ENCODE measurements around the gene TRPV4. TPM values are rescaled to one million over a fixed set of nuclear protein-coding genes. Genes with fewer than 3 reads are reported as not detected.

Gene TRPV4
- total and polyA plus RNA-seq, 2 donors from 2014 or later: 6.0 to 24.5 TPM

DNA sequence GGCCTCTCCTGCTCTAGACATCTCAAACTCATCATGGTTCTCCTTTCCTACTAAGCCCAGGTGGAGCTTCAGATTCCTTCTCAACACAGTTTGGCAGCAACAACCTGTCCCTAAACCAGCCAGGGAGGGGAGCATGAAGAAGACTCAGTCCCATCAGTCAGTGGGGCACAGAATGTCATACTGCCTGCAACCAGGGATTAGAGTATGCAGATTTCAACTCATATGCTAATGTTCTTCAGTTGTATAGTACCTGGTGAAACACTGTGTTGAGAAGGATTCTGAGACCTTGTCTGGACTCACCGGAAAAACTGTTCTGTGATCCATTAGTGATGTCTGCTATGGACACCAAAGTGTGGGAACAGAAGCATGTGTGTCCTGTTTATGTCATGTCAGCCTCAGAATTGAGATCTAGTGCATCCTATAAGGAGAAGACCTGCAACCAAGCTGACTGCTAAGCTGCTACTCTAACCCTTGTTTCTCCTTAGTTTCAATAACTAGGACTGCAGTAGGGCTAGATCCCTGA, 43.6 kb downstream of the TRPV4 start:
- no peak overlapping the region for H3K9ac ChIP-seq (ENCODE audit: low read length in 3 of 3)
- no peak overlapping the region for H3K4me3 ChIP-seq (ENCODE audit: low read length in 3 of 3)
- no peak for DNase-seq
- no peaks in the 10 kb centered on the region for H3K9me3 ChIP-seq (ENCODE audit: control insufficient read depth in 2 of 3, insufficient read depth in 1 of 3, low read length in 3 of 3)
- H3K36me3 ChIP-seq (ENCODE audit: control insufficient read depth in 2 of 3, insufficient read depth in 3 of 3, low read length in 3 of 3): peaks cover 0 to 32% (median 20%) of the 10 kb centered on the region in 3 donors
- no peak for FAIRE-seq
- no peaks in the 10 kb centered on the region for H3K27me3 ChIP-seq (ENCODE audit: control insufficient read depth, insufficient read depth, low read length)
- no peaks in the 10 kb centered on the region for H3K4me1 ChIP-seq (ENCODE audit: control insufficient read depth in 2 of 3, insufficient read depth in 2 of 3, low read depth in 1 of 3, low read length in 3 of 3)
- H3K27ac ChIP-seq (ENCODE audit: low read depth in 2 of 2, low read length in 2 of 2): no peak overlapping the region
- TF ChIP-seq, protein P1, sequence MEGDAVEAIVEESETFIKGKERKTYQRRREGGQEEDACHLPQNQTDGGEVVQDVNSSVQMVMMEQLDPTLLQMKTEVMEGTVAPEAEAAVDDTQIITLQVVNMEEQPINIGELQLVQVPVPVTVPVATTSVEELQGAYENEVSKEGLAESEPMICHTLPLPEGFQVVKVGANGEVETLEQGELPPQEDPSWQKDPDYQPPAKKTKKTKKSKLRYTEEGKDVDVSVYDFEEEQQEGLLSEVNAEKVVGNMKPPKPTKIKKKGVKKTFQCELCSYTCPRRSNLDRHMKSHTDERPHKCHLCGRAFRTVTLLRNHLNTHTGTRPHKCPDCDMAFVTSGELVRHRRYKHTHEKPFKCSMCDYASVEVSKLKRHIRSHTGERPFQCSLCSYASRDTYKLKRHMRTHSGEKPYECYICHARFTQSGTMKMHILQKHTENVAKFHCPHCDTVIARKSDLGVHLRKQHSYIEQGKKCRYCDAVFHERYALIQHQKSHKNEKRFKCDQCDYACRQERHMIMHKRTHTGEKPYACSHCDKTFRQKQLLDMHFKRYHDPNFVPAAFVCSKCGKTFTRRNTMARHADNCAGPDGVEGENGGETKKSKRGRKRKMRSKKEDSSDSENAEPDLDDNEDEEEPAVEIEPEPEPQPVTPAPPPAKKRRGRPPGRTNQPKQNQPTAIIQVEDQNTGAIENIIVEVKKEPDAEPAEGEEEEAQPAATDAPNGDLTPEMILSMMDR (IDR thresholded peaks at IDR 0.05; ENCODE audit: borderline replicate concordance, extremely low read depth, insufficient read depth): no peak
- intact Hi-C loops (cut with DNase I): no loop called here

DNA sequence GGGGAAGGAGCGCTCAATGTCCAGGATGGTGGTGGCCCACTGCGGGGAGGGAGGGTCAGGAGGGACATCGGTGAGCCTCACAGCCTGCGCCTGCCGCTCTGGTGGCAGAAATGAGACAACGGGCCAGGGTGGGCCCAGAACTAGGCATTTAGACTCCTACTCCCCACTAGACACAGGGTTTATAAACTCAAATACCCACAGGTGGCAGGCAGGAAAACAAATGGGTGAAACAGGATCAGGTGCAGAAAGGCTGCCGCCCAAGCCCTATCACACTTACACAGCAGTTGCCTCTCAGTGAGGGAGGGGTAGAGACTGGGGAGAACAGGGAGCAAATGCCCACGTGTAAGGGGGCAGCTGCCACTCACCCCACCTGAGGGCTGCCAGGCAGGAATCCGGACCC, 46.4 kb downstream of the TRPV4 start:
- TF ChIP-seq, protein P1 (IDR thresholded peaks at IDR 0.05; ENCODE audit: borderline replicate concordance, extremely low read depth, insufficient read depth): no peak
- Histone ChIP-seq H3K9ac (ENCODE audit: low read length in 3 of 3) (no peak overlapping the region), H3K27me3 (ENCODE audit: control insufficient read depth, insufficient read depth, low read length) (no peaks in the 10 kb centered on the region), H3K9me3 (ENCODE audit: control insufficient read depth in 2 of 3, insufficient read depth in 1 of 3, low read length in 3 of 3) (no peaks in the 10 kb centered on the region), H3K27ac (ENCODE audit: low read depth in 2 of 2, low read length in 2 of 2) (no peak overlapping the region), H3K4me1 (ENCODE audit: control insufficient read depth in 2 of 3, insufficient read depth in 2 of 3, low read depth in 1 of 3, low read length in 3 of 3) (no peaks in the 10 kb centered on the region), H3K36me3 (ENCODE audit: control insufficient read depth in 2 of 3, insufficient read depth in 3 of 3, low read length in 3 of 3) (peaks cover 0 to 32% (median 22%) of the 10 kb centered on the region in 3 donors), H3K4me3 (ENCODE audit: low read length in 3 of 3) (no peak overlapping the region)
- intact Hi-C loops (cut with DNase I): no loop called here
- no peak for FAIRE-seq
- DNase-seq: no peak

DNA sequence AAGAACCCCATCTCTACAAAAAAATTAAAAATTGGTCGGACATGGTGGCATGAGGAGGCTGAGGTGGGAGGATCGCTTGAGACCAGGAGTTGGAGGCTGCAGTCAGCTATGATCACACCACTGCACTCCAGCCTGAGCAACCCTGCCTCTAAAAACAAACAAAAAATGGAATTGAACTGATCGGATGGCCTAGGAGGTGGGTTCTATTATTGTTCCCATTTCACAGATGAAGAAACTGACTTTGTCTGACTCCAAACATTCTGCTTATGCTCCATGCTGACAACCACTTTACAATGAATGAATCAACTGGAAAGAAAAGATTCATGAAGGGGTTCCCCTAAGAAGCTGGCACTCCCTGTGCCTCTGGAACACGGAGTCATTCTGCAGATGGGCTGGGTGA, 47.3 kb downstream of the TRPV4 start:
- TF ChIP-seq, protein P1 (IDR thresholded peaks at IDR 0.05; ENCODE audit: borderline replicate concordance, extremely low read depth, insufficient read depth): no peak
- Histone ChIP-seq H3K4me3 (ENCODE audit: low read length in 3 of 3) (no peak overlapping the region), H3K27me3 (ENCODE audit: control insufficient read depth, insufficient read depth, low read length) (no peaks in the 10 kb centered on the region), H3K9ac (ENCODE audit: low read length in 3 of 3) (no peak overlapping the region), H3K36me3 (ENCODE audit: control insufficient read depth in 2 of 3, insufficient read depth in 3 of 3, low read length in 3 of 3) (peaks cover 0 to 32% (median 22%) of the 10 kb centered on the region in 3 donors), H3K27ac (ENCODE audit: low read depth in 2 of 2, low read length in 2 of 2) (no peak overlapping the region), H3K4me1 (ENCODE audit: control insufficient read depth in 2 of 3, insufficient read depth in 2 of 3, low read depth in 1 of 3, low read length in 3 of 3) (no peaks in the 10 kb centered on the region), H3K9me3 (ENCODE audit: control insufficient read depth in 2 of 3, insufficient read depth in 1 of 3, low read length in 3 of 3) (no peaks in the 10 kb centered on the region)
- DNase-seq (no peak), FAIRE-seq (no peak)
- intact Hi-C loops (cut with DNase I): no loop called here

DNA sequence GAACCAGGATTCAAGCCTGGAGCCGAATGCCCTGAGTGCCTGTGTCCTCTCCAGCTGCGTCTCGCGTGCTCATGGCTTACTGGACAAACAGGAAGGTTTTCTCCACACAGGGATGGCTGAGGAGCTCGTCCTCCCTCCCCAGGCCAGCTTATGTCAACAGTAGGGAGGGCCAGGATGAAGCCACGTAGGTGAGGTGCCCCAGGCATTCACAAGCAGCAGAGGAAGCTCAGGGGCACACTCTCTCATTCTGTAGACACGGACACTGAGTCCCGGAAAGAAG, 49.3 kb downstream of the TRPV4 start:
- TF ChIP-seq, protein P1 (IDR thresholded peaks at IDR 0.05; ENCODE audit: borderline replicate concordance, extremely low read depth, insufficient read depth): no peak
- no peak overlapping the region for H3K9ac ChIP-seq (ENCODE audit: low read length in 3 of 3)
- H3K4me1 ChIP-seq (ENCODE audit: control insufficient read depth in 2 of 3, insufficient read depth in 2 of 3, low read depth in 1 of 3, low read length in 3 of 3): no peaks in the 10 kb centered on the region
- H3K4me3 ChIP-seq (ENCODE audit: low read length in 3 of 3): no peak overlapping the region
- FAIRE-seq: no peak
- H3K36me3 ChIP-seq (ENCODE audit: control insufficient read depth in 2 of 3, insufficient read depth in 3 of 3, low read length in 3 of 3): peaks cover 0 to 22% (median 22%) of the 10 kb centered on the region in 3 donors
- H3K27ac ChIP-seq (ENCODE audit: low read depth in 2 of 2, low read length in 2 of 2): no peak overlapping the region
- H3K27me3 ChIP-seq (ENCODE audit: control insufficient read depth, insufficient read depth, low read length): no peaks in the 10 kb centered on the region
- intact Hi-C loops (cut with DNase I): no loop called here
- no peaks in the 10 kb centered on the region for H3K9me3 ChIP-seq (ENCODE audit: control insufficient read depth in 2 of 3, insufficient read depth in 1 of 3, low read length in 3 of 3)
- no peak for DNase-seq

Measured in kidney (tissue), 14 donors.